K562 (cell line): Measurements from ENCODE around the gene CCL5.

Experiments used
- BRF2 ChIP-seq: IDR thresholded peaks from 3 replicates; pipeline ENCODE4 v1.6.1; 2011; ENCODE audit warnings: borderline replicate concordance, mild to moderate bottlenecking; ENCODE audit not compliant: insufficient read length, insufficient read depth
- EP300 ChIP-seq: IDR thresholded peaks from 2 replicates; pipeline ENCODE4 v1.6.1; 2012; ENCODE audit warnings: low read length, improper control_type of control experiment
- MECOM ChIP-seq: fragments of 250-450 bp; sonication (Bioruptor Pico); IDR thresholded peaks from 2 replicates; pipeline ENCODE4 v1.8.0; 2022; ENCODE audit warnings: inconsistent platforms
- NFIX ChIP-seq: fragments of 250-450 bp; sonication (Bioruptor Pico); IDR thresholded peaks from 2 replicates; pipeline ENCODE4 v1.4.0; 2020; ENCODE audit warnings: low read depth, mild to moderate bottlenecking, moderate library complexity
- PTBP1 ChIP-seq: fragments of 200-400 bp; formaldehyde crosslinking; IDR thresholded peaks from 2 replicates; pipeline ENCODE4 v1.6.1; 2017; ENCODE audit warnings: low read depth, low read length
- TAF15 ChIP-seq: fragments of 200-400 bp; formaldehyde crosslinking; IDR thresholded peaks from 2 replicates; pipeline ENCODE4 v1.6.1; 2017; ENCODE audit warnings: mild to moderate bottlenecking, low read depth, low read length, moderate library complexity
- U2AF1 ChIP-seq: fragments of 200-400 bp; formaldehyde crosslinking; optimal IDR thresholded peaks from 2 replicates; pipeline ENCODE3; 2017; ENCODE audit warnings: mild to moderate bottlenecking, low read depth, low read length, moderate library complexity
- ZNF561 ChIP-seq: fragments of 450-650 bp; formaldehyde crosslinking; conservative IDR thresholded peaks from 2 replicates; pipeline ENCODE4 v1.4.0; 2020; ENCODE audit warnings: mild to moderate bottlenecking, moderate library complexity

GRCh38 chr17:35855965-35856364, 24.2 kb downstream of the CCL5 start:
- TF ChIP-seq MECOM (no peak), BRF2 (no peak), NFIX (CRISPR knock-in tag) (no peak), PTBP1 (no peak), TAF15 (no peak), EP300 (no peak), ZNF561 (CRISPR knock-in tag) (no peak), U2AF1 (no peak)
